HUDEP-2 (cell line): ENCODE results near the gene TP53BP1.

Experiments
- DNase-seq, 76 experiments: peaks; one replicate each; lab custom pipeline; 2025; ENCODE audit not compliant: unreplicated experiment in 76 of 76; lab: John Stamatoyannopoulos, UW

The TP53BP1 gene

GRCh38 chr15:43370310-43370974 lies 122.5 kb downstream of the TP53BP1 start:
- DNase-seq = peak in 5 of 76 experiments; percentile 18 to 81 (median 44)

- DNase-seq = no peak
Observed at GRCh38 chr15:43361313-43361903, 131.5 kb downstream of the TP53BP1 start.

- DNase-seq = no peak
Observed at GRCh38 chr15:43360821-43361220, 132.1 kb downstream of the TP53BP1 start.
